GM10266 (cell line): Measurements from ENCODE around the gene SPHKAP.

Source experiments
- DNase-seq: peaks from one replicate; pipeline ENCODE4 v3.0.0; 2012; ENCODE audit errors: extremely low spot score
- TF ChIP-seq, protein P1 (sequence below): IDR thresholded peaks from 2 replicates; pipeline ENCODE4 v1.5.1; 2012; ENCODE audit warnings: mild to moderate bottlenecking, low read depth; ENCODE audit not compliant: control insufficient read depth, insufficient read depth; ENCODE audit errors: missing control alignments

SPHKAP gene

DNA sequence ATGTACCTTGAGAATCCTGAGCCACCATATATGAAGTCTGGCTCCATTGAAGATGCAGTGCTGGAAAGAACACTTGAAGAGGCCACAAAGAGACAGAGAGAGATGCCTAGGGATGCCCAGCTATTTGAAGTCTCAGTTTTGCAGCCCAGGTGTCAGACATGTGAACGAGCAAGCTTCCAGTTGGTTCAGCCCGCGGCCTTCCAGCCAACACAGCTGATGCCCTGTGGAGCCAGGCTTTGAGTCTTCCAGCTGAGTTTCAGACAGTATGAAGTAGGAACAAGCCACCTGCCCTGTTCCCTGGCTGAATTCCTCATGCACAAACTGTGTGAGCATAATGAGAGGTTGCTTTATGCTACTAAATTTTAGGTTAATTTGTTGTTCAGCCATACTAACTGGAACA lies 108.8 kb downstream of the SPHKAP start:
- TF ChIP-seq, protein P1, sequence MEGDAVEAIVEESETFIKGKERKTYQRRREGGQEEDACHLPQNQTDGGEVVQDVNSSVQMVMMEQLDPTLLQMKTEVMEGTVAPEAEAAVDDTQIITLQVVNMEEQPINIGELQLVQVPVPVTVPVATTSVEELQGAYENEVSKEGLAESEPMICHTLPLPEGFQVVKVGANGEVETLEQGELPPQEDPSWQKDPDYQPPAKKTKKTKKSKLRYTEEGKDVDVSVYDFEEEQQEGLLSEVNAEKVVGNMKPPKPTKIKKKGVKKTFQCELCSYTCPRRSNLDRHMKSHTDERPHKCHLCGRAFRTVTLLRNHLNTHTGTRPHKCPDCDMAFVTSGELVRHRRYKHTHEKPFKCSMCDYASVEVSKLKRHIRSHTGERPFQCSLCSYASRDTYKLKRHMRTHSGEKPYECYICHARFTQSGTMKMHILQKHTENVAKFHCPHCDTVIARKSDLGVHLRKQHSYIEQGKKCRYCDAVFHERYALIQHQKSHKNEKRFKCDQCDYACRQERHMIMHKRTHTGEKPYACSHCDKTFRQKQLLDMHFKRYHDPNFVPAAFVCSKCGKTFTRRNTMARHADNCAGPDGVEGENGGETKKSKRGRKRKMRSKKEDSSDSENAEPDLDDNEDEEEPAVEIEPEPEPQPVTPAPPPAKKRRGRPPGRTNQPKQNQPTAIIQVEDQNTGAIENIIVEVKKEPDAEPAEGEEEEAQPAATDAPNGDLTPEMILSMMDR, result no peak
- no peak for DNase-seq

- TF ChIP-seq, protein P1, result no peak
- DNase-seq, result no peak
Measured at GRCh38 chr2:228067309-228067708, 114.2 kb downstream of the SPHKAP start.

GRCh38 chr2:228066126-228066798 lies 115.2 kb downstream of the SPHKAP start:
- DNase-seq, result no peak
- TF ChIP-seq, protein P1, result no peak

DNA sequence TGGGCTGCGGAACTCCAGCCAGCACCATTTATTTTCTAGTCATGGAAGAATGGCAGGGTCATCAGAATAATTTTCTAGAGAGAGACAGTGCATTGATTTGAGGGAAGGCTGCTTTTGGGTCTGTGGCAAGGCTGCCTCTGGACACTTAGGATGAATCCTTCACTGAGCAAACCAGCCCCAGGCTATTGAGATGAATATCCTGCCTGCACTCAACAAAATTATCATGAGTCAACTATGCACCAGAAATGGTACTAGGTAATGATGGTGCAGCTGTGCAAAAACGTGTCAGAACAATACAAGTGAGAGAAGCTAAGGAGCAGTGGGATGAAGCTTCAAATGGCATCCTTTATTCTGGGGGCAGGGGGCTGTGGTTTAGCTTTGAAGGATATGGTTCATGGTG lies 115.8 kb downstream of the SPHKAP start:
- DNase-seq, result no peak

DNA sequence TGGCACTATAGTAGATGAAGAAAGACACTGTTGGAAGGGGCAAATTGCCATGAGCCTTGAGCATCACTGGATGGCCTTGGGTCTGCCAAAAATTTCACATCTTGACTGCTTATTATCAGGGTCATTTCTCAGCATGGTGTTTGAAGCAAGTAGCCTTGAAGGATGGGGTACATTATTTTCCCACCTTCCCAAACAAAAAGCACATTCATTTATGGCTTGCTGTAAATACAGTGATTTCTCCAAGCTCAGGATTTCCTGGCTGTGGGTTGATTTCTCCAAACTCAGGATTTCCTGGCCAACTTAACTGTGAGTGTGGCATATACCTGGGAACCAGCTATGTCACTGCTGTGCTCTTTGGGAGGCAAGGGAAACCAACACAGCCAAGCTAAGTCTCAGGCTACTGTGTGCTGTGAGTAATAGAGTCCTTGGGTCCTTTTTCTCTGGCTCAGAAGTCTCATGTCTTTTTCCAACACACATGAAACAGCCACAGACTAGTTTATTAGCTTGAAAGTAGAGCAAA lies 116.6 kb downstream of the SPHKAP start:
- DNase-seq, result no peak
- TF ChIP-seq, protein P1, result no peak

More for the DNA sequence above, 115.8 kb downstream of the SPHKAP start:
- TF ChIP-seq, protein P1, result no peak

DNA sequence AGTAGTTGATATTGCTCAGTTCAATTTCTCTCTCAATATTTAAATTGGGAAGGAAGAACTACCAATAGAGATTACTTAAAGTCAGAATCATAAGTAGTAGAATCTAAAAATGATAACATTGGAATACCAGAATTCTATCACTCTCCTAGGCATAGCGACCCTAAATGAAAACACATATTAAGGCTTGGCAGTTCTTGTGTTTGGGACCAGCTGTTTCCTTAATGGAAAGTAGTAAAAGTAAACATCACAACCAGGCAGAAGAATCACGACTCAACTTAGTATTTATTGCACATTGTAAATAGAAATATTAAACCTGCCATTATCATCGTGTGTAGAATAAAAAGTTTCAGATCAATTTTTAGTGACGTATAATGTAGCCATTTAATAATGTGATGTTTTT lies 117.5 kb downstream of the SPHKAP start:
- TF ChIP-seq, protein P1, result no peak
- DNase-seq, result no peak

- TF ChIP-seq, protein P1, result no peak
- no peak for DNase-seq
Measured at GRCh38 chr2:228063558-228063957, 117.9 kb downstream of the SPHKAP start.
